Stomach smooth muscle (tissue), 2 donors: ENCODE measurements around the gene MIPEP.

Experiments
- H3K27ac ChIP-seq: one replicate; pipeline ENCODE4 v1.7.0; 2013; ENCODE audit warnings: mild to moderate bottlenecking, low read length, inconsistent platforms
- H3K27me3 ChIP-seq, 2 donors: one replicate each; pipeline ENCODE4 v1.7.0; 2013; ENCODE audit warnings: low read length in 2 of 2; ENCODE audit not compliant: insufficient read depth in 2 of 2, control insufficient read depth in 1 of 2
- H3K36me3 ChIP-seq, 2 donors: one replicate each; pipeline ENCODE4 v1.7.0; 2013; ENCODE audit warnings: low read length in 2 of 2; ENCODE audit not compliant: control insufficient read depth in 2 of 2, insufficient read depth in 2 of 2
- H3K4me1 ChIP-seq: one replicate; pipeline ENCODE4 v1.7.0; 2013; ENCODE audit warnings: low read length; ENCODE audit not compliant: control insufficient read depth, insufficient read depth
- H3K4me3 ChIP-seq, 2 donors: one replicate each; pipeline ENCODE4 v1.7.0; 2013; ENCODE audit warnings: low read length in 2 of 2
- H3K9ac ChIP-seq, 2 donors: one replicate each; pipeline ENCODE4 v1.7.0; 2013; ENCODE audit warnings: low read length in 2 of 2, mild to moderate bottlenecking in 1 of 2
- H3K9me3 ChIP-seq, 2 donors: one replicate each; pipeline ENCODE4 v1.7.0; 2013; ENCODE audit warnings: low read length in 2 of 2; ENCODE audit not compliant: control insufficient read depth in 2 of 2
- donor health status: healthy.
- donor health status: Pancreatic carcinoma.

MIPEP gene

GRCh38 chr13:23778002-23778652 lies 111.1 kb downstream of the MIPEP start:
- no peak overlapping the region for H3K9ac ChIP-seq
- no peak overlapping the region for H3K4me3 ChIP-seq
- no peaks in the 10 kb centered on the region for H3K27me3 ChIP-seq
- no peak overlapping the region for H3K27ac ChIP-seq
- H3K9me3 ChIP-seq: no peaks in the 10 kb centered on the region
- H3K36me3 ChIP-seq: no peaks in the 10 kb centered on the region
- H3K4me1 ChIP-seq: no peaks in the 10 kb centered on the region

DNA sequence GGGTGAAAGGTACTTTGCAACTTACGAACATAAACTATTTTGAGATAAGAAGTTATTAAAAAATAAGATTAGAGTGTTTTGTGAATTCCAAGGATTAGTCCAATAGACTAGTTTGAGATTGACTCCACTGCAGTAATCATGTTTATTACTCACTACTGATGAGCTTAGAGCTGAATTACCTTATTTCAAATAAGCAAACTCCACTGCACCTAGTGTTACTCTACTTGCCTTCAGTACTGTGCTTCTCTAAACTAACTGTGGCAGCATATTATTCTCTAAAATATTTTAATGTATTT lies 111.7 kb downstream of the MIPEP start:
- no peak overlapping the region for H3K27ac ChIP-seq
- H3K36me3 ChIP-seq: no peaks in the 10 kb centered on the region
- H3K9me3 ChIP-seq: no peaks in the 10 kb centered on the region

GRCh38 chr13:23776698-23777574 lies 112.3 kb downstream of the MIPEP start:
- Histone ChIP-seq H3K36me3 (no peaks in the 10 kb centered on the region), H3K4me1 (no peaks in the 10 kb centered on the region), H3K9me3 (no peaks in the 10 kb centered on the region), H3K27me3 (no peaks in the 10 kb centered on the region), H3K9ac (no peak overlapping the region), H3K4me3 (no peak overlapping the region), H3K27ac (no peak overlapping the region)

More for the DNA sequence above, 111.7 kb downstream of the MIPEP start:
- Histone ChIP-seq H3K4me1 (no peaks in the 10 kb centered on the region), H3K9ac (no peak overlapping the region), H3K27me3 (no peaks in the 10 kb centered on the region), H3K4me3 (no peak overlapping the region)

GRCh38 chr13:23772717-23773116 lies 116.5 kb downstream of the MIPEP start:
- Histone ChIP-seq H3K9ac (no peak overlapping the region), H3K4me3 (no peak overlapping the region), H3K27ac (no peak overlapping the region), H3K9me3 (no peaks in the 10 kb centered on the region), H3K4me1 (no peaks in the 10 kb centered on the region), H3K27me3 (no peaks in the 10 kb centered on the region), H3K36me3 (peaks cover 0 to 2% of the 10 kb centered on the region in 2 donors)

DNA sequence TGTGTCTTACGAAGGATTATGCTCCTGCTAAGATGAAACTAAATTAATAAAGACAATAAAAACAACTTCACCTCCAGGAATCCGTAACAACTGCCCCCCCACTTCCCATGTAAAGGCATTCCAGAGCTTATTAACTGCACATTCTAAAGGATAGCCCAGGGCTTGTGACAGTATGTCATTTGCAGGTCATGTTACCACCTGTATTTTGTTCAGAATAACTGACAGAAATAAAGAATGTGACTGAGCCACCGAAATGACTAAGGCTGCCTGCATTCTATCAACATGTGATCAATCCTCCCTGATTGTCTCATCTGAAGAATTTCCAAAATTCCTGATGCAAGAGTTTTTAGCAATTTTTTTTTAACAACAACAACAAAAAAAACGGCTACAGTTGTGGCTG lies 117.2 kb downstream of the MIPEP start:
- Histone ChIP-seq H3K4me3 (no peak overlapping the region), H3K9me3 (no peaks in the 10 kb centered on the region), H3K4me1 (no peaks in the 10 kb centered on the region), H3K27me3 (no peaks in the 10 kb centered on the region), H3K27ac (no peak overlapping the region), H3K9ac (no peak overlapping the region), H3K36me3 (peaks cover 0 to 2% of the 10 kb centered on the region in 2 donors)

GRCh38 chr13:23771552-23771951 lies 117.6 kb downstream of the MIPEP start:
- no peak overlapping the region for H3K4me3 ChIP-seq
- no peaks in the 10 kb centered on the region for H3K4me1 ChIP-seq
- H3K27ac ChIP-seq: no peak overlapping the region
- peaks cover 0 to 2% of the 10 kb centered on the region in 2 donors for H3K36me3 ChIP-seq
- H3K9ac ChIP-seq: no peak overlapping the region
- H3K27me3 ChIP-seq: no peaks in the 10 kb centered on the region
- no peaks in the 10 kb centered on the region for H3K9me3 ChIP-seq

DNA sequence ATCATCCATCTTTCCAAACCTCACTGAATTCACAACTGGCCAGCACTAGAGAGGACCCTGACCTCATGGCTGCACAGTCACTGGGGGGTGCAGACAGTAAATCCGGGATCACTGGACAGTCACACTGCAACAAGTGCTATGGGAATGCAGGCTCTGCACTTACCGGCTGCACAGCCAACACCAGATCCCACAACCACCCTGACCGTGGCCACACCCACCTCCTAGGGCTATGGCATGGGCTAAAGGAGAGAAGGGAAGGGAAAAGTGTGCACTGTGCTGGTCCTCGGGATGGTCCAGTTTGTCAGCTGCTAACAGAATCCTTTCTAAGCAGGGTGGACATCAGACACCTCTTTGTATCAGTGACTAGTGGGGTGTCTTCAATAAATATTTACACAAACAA lies 118.2 kb downstream of the MIPEP start:
- Histone ChIP-seq H3K36me3 (peaks cover 0 to 2% of the 10 kb centered on the region in 2 donors), H3K27me3 (no peaks in the 10 kb centered on the region), H3K4me1 (no peaks in the 10 kb centered on the region), H3K27ac (no peak overlapping the region), H3K4me3 (no peak overlapping the region), H3K9me3 (no peaks in the 10 kb centered on the region), H3K9ac (no peak overlapping the region)

- peaks cover 0 to 2% of the 10 kb centered on the region in 2 donors for H3K36me3 ChIP-seq
- H3K9me3 ChIP-seq: no peaks in the 10 kb centered on the region
- no peaks in the 10 kb centered on the region for H3K27me3 ChIP-seq
- H3K9ac ChIP-seq: no peak overlapping the region
- no peak overlapping the region for H3K27ac ChIP-seq
- H3K4me1 ChIP-seq: no peaks in the 10 kb centered on the region
- no peak overlapping the region for H3K4me3 ChIP-seq
Measured at GRCh38 chr13:23770428-23770827, 118.8 kb downstream of the MIPEP start.

DNA sequence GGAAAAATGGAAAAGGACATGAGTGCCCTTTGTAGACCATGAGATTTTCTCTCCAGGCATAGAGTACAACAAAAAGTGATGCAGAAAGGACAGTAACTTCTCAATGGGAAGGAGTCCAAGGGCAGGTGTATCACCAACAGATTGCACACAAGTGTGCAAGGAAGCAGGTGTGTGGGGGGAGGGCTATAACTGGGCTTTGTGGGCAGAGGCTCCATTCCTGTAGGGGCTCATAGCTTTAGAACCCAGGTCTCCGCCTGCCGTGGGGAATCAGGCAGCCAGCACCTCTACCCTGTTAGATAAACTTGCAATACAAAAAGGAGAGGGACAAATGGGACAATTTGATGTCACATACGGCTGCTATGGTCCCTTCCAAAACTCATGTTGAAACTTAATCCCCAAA lies 119.8 kb downstream of the MIPEP start:
- Histone ChIP-seq H3K4me1 (no peaks in the 10 kb centered on the region), H3K36me3 (peaks cover 0 to 2% of the 10 kb centered on the region in 2 donors), H3K9me3 (no peaks in the 10 kb centered on the region), H3K9ac (no peak overlapping the region), H3K27ac (no peak overlapping the region), H3K27me3 (no peaks in the 10 kb centered on the region), H3K4me3 (no peak overlapping the region)

- H3K36me3 ChIP-seq: peaks cover 0 to 2% of the 10 kb centered on the region in 2 donors
- H3K27me3 ChIP-seq: no peaks in the 10 kb centered on the region
- no peak overlapping the region for H3K4me3 ChIP-seq
- H3K9ac ChIP-seq: no peak overlapping the region
- no peaks in the 10 kb centered on the region for H3K9me3 ChIP-seq
- no peaks in the 10 kb centered on the region for H3K4me1 ChIP-seq
- no peak overlapping the region for H3K27ac ChIP-seq
Measured at GRCh38 chr13:23767838-23768237, 121.4 kb downstream of the MIPEP start.

DNA sequence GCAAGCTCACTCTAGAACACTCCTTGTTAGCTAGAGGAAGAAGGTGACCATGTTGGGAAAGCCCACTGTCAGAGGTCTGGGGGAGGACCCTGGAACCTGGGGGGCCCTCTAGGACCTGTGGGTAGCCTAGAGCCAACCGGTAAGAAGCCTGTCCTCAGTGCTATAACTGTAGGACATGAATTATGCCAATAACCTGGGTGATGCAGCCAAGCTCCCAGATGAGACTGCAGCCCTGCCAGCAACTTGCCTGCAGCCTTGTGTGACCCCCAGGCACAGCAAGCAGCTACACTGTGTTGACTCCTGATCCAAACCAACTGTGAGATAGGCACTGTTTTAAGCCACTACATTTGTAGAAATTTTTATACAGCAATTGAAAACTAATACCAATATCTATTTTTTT lies 122.3 kb downstream of the MIPEP start:
- Histone ChIP-seq H3K36me3 (peaks cover 0 to 2% of the 10 kb centered on the region in 2 donors), H3K9ac (no peak overlapping the region), H3K27me3 (no peaks in the 10 kb centered on the region), H3K4me1 (no peaks in the 10 kb centered on the region), H3K4me3 (no peak overlapping the region), H3K27ac (no peak overlapping the region), H3K9me3 (no peaks in the 10 kb centered on the region)
